PFSK-1 (cell line): ENCODE measurements around the gene CBY2.

ENCODE experiments used
- FOXP2 ChIP-seq: optimal IDR thresholded peaks from 2 replicates; pipeline ENCODE3; 2011; ENCODE audit warnings: borderline replicate concordance, control low read depth, inconsistent platforms; ENCODE audit not compliant: insufficient read depth; ENCODE audit errors: extremely low read length, extremely low read depth
- POLR2AphosphoS5 ChIP-seq: IDR thresholded peaks from 2 replicates; pipeline ENCODE4 v1.6.1; 2012; ENCODE audit warnings: low read depth, mild to moderate bottlenecking, control low read depth, low read length, moderate library complexity
- SIN3A ChIP-seq: IDR thresholded peaks from 2 replicates; pipeline ENCODE4 v1.6.1; 2012; ENCODE audit warnings: mild to moderate bottlenecking, low read length, moderate library complexity, borderline replicate concordance; ENCODE audit not compliant: insufficient read depth
- TAF1 ChIP-seq: IDR thresholded peaks from 2 replicates; pipeline ENCODE4 v1.6.1; 2012; ENCODE audit warnings: low read length, control low read depth, borderline replicate concordance; ENCODE audit not compliant: insufficient read depth
- TF ChIP-seq, protein P1 (sequence below), 2 experiments: IDR thresholded peaks; 2 replicates each; pipeline versions ENCODE4 v1.6.1 to v1.8.0; 2011 to 2012; ENCODE audit warnings: low read depth in 2 of 2, low read length in 2 of 2, control low read depth in 1 of 2, inconsistent platforms in 1 of 2, mild to moderate bottlenecking in 1 of 2, moderate library complexity in 1 of 2; ENCODE audit not compliant: insufficient read depth in 1 of 2

The CBY2 gene

DNA sequence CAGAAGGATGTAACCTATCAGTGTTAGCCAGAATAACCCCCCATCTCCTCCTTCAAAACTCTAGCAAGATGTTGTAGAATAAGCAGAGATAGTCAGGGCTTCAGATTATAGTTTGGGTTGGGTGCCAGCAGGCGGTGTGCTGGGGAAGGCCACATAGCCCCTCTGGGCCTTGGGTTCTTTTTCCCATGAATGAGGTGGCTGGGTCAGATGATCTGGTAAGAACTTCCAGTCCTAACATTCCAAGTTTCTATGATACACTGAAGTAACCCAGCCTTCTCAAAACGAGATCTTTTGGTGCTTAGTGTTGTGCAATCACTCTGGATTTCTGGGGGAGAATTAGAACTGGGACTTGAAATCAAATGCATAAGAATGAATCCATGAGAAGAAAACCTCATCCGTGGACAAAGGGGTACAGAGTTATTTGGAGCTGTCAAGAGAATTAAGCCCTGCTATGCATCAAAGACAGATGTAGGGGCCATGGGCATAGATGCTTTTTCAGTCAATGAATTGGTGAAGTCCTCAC is 810 bp downstream of the CBY2 start:
- TF ChIP-seq SIN3A (no peak), TAF1 (no peak)

DNA sequence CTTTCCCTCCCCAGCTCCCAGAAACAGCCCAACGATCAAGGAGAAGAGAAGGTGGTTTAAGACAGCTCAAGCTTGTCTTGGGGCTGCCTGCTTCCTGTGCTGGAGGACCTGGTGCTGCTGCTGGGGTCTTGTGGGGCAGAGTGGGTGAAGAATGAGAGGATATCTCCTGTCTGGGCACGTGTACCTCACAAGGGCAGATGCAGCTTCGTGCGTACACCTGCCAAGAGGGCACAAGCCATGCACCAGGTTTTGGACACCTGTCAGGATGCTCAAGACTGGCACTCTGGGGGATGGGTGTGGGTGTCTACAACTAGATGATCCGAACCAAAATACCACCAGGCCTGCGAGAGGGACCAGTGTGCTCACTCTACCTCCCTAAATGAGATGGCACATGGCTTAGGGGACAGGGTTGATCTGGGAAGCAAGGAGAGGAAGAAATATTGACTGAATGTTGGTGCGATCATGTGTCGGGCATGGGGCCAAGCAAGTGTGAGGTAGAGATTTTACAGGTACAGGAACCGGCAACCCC is 2.2 kb downstream of the CBY2 start:
- TF ChIP-seq, protein P1, sequence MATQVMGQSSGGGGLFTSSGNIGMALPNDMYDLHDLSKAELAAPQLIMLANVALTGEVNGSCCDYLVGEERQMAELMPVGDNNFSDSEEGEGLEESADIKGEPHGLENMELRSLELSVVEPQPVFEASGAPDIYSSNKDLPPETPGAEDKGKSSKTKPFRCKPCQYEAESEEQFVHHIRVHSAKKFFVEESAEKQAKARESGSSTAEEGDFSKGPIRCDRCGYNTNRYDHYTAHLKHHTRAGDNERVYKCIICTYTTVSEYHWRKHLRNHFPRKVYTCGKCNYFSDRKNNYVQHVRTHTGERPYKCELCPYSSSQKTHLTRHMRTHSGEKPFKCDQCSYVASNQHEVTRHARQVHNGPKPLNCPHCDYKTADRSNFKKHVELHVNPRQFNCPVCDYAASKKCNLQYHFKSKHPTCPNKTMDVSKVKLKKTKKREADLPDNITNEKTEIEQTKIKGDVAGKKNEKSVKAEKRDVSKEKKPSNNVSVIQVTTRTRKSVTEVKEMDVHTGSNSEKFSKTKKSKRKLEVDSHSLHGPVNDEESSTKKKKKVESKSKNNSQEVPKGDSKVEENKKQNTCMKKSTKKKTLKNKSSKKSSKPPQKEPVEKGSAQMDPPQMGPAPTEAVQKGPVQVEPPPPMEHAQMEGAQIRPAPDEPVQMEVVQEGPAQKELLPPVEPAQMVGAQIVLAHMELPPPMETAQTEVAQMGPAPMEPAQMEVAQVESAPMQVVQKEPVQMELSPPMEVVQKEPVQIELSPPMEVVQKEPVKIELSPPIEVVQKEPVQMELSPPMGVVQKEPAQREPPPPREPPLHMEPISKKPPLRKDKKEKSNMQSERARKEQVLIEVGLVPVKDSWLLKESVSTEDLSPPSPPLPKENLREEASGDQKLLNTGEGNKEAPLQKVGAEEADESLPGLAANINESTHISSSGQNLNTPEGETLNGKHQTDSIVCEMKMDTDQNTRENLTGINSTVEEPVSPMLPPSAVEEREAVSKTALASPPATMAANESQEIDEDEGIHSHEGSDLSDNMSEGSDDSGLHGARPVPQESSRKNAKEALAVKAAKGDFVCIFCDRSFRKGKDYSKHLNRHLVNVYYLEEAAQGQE (IDR thresholded peaks at IDR 0.05; ENCODE audit: insufficient read depth in 1 of 2, low read depth in 2 of 2, low read length in 2 of 2), result no peak
- no peak for TF ChIP-seq POLR2AphosphoS5
- no peak for TF ChIP-seq FOXP2
- TF ChIP-seq SIN3A, result no peak
- TF ChIP-seq TAF1, result no peak

DNA sequence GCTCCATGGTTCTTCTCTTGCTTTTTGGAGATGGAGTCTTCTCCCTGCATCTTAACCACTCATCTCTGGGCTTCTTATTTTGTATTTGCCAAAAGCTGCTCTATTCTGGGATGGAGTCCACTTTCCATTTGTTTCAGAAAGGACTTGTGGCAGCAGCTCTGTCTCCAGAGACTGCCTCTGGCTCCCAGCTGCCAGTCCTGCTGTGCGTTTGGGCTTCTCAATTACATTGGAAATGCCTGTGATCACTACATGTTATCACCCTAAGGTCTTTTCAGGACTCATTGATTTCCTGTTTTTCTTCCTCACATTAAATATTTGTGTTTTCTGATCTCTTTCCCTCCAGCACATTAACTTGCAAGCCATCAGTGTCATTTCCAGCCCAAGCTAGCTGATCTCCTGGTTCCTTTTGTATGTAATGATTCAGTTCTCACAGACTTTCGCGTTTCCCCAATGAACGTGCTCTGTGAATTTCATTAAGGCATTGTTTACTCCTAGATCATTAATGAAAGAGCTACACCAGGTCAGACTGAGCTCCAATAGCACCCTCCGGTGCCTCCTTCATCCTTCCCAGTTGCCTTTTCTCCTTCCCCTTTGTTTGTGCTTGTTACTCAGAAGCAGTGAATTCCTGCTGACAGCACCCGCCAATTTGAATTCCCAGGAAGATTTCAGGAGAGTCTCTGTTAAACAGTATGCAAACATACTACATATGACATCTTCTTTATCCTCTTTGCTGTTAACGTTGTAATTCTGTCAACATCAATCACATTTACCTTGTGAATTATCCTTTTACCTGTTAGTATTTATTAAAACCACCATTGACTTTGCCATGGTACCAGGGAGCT is 3.0 kb downstream of the CBY2 start:
- no peak for TF ChIP-seq POLR2AphosphoS5
- no peak for TF ChIP-seq SIN3A
- TF ChIP-seq TAF1, result no peak
- TF ChIP-seq, protein P1 (IDR thresholded peaks at IDR 0.05; ENCODE audit: insufficient read depth in 1 of 2, low read depth in 2 of 2, low read length in 2 of 2), result no peak

DNA sequence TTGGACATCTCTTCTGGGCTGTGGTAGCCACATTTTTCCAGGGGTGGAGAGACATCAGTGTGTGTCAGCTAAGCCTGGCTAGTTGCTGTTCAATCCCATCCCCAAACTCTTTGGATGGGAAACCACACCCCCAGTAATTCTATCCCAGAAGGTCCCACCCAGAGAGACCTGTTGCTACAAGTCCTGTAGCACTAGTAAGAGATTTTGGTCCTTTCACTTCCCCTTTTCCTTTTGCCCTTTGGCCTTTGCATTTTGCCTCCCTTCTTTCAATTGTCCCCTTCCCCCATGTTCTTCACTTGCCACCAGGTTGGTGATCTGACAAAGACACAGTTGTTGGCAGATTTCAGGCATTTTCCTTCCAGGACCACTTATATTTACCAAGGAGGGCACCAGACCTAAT is 3.8 kb downstream of the CBY2 start:
- TF ChIP-seq FOXP2 (no peak), POLR2AphosphoS5 (no peak)

DNA sequence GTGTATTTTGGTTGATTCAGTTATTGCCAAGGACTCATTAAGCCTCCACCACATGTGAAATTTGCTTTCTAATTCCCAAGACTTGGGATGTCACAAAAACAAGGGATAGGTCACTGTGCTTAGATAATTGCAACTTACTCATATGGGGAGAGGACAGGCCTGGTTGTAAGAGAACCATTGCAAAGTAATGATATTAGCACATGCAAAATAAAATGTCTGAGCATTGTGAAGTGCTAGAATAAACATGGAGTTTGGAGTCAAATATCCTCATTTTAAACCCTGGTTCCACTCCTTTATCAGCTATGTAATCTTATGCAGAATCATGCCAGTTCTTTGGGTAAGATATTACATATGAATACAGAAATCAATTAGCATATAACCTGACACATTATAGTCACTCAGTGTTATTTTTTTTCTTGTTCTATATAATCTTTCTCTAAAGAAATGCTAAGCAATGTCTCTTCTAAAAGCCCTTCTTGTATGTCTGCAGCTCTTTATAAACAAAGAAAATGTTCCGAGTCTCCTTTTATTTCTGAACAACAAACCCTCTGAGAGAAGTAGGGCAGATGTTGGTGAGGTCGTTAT is 5.5 kb downstream of the CBY2 start:
- no peak for TF ChIP-seq TAF1
- no peak for TF ChIP-seq SIN3A
- TF ChIP-seq FOXP2, result no peak
- TF ChIP-seq, protein P1 (IDR thresholded peaks at IDR 0.05; ENCODE audit: insufficient read depth in 1 of 2, low read depth in 2 of 2, low read length in 2 of 2), result no peak
- no peak for TF ChIP-seq POLR2AphosphoS5

DNA sequence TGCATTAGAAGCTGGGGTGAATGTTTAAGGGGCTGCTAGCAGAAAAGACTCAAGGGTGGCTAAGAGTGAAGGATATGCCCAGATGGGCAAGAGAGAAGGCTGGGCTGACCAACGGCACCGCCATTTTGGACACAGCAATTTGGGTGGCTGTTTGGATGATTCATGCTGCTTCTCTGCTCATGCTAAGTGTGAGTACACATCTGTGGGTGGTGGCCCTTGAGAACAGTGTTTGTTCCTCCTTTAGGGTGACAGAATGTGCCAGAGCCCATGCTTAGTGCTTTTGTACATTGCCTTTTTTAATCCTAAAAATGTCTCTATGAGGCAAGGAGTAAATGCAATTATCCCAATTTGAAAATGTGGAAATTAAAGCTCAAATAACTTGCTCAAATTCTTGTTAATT is 9.8 kb downstream of the CBY2 start:
- TF ChIP-seq SIN3A (no peak), POLR2AphosphoS5 (no peak), FOXP2 (no peak), TAF1 (no peak)
- TF ChIP-seq, protein P1 (IDR thresholded peaks at IDR 0.05; ENCODE audit: insufficient read depth in 1 of 2, low read depth in 2 of 2, low read length in 2 of 2), result no peak
